Type B pancreatic cell (in vitro differentiated cells): ENCODE measurements around the gene CERS2. TPM values are rescaled to one million over a fixed set of nuclear protein-coding genes. Genes with fewer than 3 reads are reported as not detected.

Experiments used
- DNase-seq: peaks from one replicate; pipeline ENCODE4 v3.0.0; 2021; ENCODE audit warnings: mixed read lengths; ENCODE audit not compliant: unreplicated experiment; ENCODE audit errors: extremely low spot score
- H3K27ac Mint-ChIP-seq: 2 replicates; pipeline ENCODE4 v1.8.0; 2021; ENCODE audit warnings: mild to moderate bottlenecking, mixed read lengths
- H3K27me3 Mint-ChIP-seq: 2 replicates; pipeline ENCODE4 v1.8.0; 2021; ENCODE audit warnings: mixed read lengths
- H3K36me3 Mint-ChIP-seq: 2 replicates; pipeline ENCODE4 v1.8.0; 2021; ENCODE audit warnings: mixed read lengths
- H3K4me1 Mint-ChIP-seq: one replicate; pipeline ENCODE4 v1.8.0; 2021; ENCODE audit warnings: mixed read lengths; ENCODE audit not compliant: unreplicated experiment
- H3K4me3 Mint-ChIP-seq: 2 replicates; pipeline ENCODE4 v1.8.0; 2021; ENCODE audit warnings: mild to moderate bottlenecking, mixed read lengths
- H3K9me3 Mint-ChIP-seq: 2 replicates; pipeline ENCODE4 v1.8.0; 2021; ENCODE audit warnings: mixed read lengths
- total RNA-seq: library from RNA; stranded (reverse); gene quantifications from 2 replicates; pipeline ENCODE4 v1.2.1, GENCODE V29; 2021; ENCODE audit warnings: low replicate concordance
- TF ChIP-seq, protein P1 (sequence below): fragments of 200-600 bp; sonication (generic); conservative IDR thresholded peaks from 2 replicates; pipeline ENCODE4 v1.5.0; 2021; ENCODE audit warnings: antibody characterized with exemption, mild to moderate bottlenecking

CERS2 gene
- total RNA-seq, 1 donor from 2014 or later: 181 TPM

DNA sequence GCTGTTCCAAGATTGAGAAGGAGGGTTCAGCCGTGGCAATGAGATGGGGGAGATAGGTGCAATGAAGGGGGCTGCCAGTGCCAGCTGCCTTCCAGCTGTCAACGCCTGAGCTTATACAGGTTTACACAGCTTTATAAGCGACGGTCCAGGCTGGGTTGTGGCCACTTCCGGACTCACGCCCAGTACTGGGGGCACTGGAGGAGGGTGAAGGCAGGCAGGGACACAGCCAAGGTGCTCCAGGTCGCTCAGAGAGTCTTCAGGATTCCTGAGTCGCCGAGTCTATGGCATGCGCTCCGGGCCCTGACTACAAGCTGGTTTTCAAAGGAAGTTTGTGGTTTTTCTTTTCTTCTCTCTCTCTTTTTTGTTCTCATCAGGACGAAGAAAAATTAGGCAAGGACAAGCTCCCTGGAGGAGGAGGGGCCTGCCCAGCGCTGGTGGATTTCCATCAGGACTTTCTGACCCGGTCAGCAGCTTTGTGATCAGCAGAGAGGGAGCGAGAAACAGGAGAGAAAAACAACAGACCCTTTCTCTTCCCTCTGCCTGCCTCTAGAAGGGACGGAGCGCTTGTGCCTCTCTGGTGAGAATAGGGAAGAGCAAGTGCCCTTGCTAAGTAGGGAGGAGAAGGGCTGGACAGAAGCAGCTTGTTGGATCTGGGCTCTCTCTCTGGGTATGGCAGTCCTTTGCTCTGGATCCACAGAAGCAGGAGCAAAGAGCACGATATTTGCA, 31.9 kb upstream of the CERS2 start, which contains the start of gene MINDY1:
MINDY1 (minus strand) TSS at position 576 of the 726 bp plus-strand sequence. CDS start 4,285 bp downstream, outside the sequence.
- H3K4me3 Mint-ChIP-seq: peak within 1 kb of the TSS; percentile 92
- peak within 1 kb of the TSS; percentile 97 for H3K27ac Mint-ChIP-seq
- TF ChIP-seq, protein P1, sequence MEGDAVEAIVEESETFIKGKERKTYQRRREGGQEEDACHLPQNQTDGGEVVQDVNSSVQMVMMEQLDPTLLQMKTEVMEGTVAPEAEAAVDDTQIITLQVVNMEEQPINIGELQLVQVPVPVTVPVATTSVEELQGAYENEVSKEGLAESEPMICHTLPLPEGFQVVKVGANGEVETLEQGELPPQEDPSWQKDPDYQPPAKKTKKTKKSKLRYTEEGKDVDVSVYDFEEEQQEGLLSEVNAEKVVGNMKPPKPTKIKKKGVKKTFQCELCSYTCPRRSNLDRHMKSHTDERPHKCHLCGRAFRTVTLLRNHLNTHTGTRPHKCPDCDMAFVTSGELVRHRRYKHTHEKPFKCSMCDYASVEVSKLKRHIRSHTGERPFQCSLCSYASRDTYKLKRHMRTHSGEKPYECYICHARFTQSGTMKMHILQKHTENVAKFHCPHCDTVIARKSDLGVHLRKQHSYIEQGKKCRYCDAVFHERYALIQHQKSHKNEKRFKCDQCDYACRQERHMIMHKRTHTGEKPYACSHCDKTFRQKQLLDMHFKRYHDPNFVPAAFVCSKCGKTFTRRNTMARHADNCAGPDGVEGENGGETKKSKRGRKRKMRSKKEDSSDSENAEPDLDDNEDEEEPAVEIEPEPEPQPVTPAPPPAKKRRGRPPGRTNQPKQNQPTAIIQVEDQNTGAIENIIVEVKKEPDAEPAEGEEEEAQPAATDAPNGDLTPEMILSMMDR: peak; percentile 67
- no peaks in the 10 kb centered on the region for H3K27me3 Mint-ChIP-seq
- no peaks in the 10 kb centered on the region for H3K9me3 Mint-ChIP-seq
- peaks cover 52% of the 10 kb centered on the region for H3K4me1 Mint-ChIP-seq
- DNase-seq: peak; percentile 77
- peaks cover 9% of the 10 kb centered on the region for H3K36me3 Mint-ChIP-seq

DNA sequence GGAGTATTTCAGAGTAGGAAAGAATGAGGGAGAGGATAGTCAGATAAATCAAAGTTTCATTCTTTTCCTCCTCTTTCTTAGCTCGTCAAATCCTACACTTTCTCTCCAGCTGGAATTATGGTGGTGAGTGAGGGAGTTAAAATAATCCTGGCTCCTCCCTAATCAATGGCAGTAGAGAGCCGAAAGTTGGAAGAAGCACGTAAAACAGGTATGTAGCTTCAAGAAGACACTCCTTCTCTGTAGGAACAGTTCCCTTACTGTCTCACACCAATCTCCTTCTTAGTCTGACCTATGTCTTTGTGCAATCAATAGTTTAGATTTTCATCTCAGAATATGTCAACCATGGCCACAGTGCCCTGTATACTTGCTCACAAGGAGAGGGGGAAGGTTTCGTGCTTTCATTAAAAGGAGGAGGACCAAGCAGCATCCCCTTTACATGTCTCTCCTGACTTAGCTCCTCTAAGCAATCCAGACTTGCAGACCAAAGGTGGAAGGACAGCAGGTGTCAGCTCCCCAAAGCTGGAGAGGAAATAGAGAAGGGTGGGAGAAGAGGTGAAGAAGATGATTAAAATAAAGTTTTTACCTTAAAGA, 31.2 kb upstream of the CERS2 start:
- Mint-ChIP-seq H3K9me3 (no peaks in the 10 kb centered on the region), H3K36me3 (peaks cover 9% of the 10 kb centered on the region), H3K4me3 (peak overlapping the region; percentile 92), H3K4me1 (peaks cover 48% of the 10 kb centered on the region), H3K27me3 (no peaks in the 10 kb centered on the region), H3K27ac (peak overlapping the region; percentile 97)
- no peak for DNase-seq
- TF ChIP-seq, protein P1: no peak

DNA sequence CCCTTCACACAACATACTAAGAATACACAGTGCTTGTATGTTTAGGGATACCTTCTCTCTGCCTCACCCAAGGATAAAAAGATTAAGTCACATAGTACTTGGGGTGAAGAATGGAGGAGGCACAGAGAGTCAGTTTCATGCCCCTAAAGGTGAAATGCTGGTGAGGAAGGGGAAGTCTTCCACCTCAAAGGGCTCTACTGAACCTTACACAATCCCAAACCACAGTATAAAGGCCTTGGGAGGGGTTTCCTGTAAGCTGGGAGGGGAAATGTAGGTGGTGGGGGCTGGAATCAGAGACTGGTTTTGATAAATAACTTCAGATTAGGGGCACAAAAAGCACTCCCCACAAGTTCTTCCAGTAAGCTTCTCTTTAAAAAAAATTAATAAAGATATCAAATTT, 28.5 kb upstream of the CERS2 start:
- H3K36me3 Mint-ChIP-seq: peaks cover 14% of the 10 kb centered on the region
- DNase-seq: no peak
- H3K27me3 Mint-ChIP-seq: no peaks in the 10 kb centered on the region
- TF ChIP-seq, protein P1: no peak
- H3K4me1 Mint-ChIP-seq: peaks cover 39% of the 10 kb centered on the region
- H3K27ac Mint-ChIP-seq: peak overlapping the region; percentile 73
- no peaks in the 10 kb centered on the region for H3K9me3 Mint-ChIP-seq
- peak overlapping the region; percentile 81 for H3K4me3 Mint-ChIP-seq

DNA sequence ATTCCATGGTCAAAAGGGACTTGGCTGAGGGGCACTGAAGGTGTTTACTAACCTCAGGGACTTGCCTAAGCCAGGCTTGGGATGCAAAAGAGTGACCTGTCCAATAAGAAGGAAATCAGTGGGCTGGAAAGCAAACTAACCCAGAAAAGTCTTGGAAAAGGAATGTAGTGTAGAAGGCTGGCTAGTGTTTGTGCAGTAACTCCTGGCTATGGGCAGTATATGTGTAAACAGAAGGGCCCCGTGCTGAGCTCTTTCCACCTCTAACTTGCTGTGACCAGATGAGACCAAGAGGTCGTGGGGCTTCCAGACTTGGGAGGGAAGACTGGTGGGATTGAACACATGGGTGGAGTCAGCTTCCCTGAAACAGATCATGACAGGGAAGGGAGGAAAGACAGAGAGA, 28.0 kb upstream of the CERS2 start:
- TF ChIP-seq, protein P1: no peak
- H3K36me3 Mint-ChIP-seq: peaks cover 14% of the 10 kb centered on the region
- no peak for DNase-seq
- no peaks in the 10 kb centered on the region for H3K9me3 Mint-ChIP-seq
- H3K27me3 Mint-ChIP-seq: no peaks in the 10 kb centered on the region
- peaks cover 33% of the 10 kb centered on the region for H3K4me1 Mint-ChIP-seq
- peak overlapping the region; percentile 73 for H3K27ac Mint-ChIP-seq
- peak overlapping the region; percentile 81 for H3K4me3 Mint-ChIP-seq

DNA sequence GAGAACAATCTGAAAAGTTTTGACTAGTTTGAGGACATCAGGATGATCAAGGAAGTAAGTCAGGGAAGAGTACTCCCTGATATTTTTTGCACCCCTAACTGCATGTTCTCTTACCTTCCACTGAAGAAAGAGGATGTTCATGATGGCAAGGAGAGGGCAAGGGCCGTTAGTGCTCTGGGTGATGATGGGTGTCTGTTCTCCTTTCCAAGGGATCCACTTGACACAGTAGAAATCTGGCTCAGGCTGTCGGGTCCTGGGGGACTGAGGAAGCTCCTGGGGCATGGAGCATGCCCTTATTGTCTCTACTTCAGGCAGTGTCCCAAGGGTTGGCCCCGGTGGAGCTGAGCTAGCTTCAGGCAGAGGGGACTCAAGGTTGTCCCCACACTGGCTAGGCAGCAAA, 27.4 kb upstream of the CERS2 start:
- H3K36me3 Mint-ChIP-seq: peaks cover 14% of the 10 kb centered on the region
- TF ChIP-seq, protein P1: no peak
- no peak for DNase-seq
- peak overlapping the region; percentile 39 for H3K4me3 Mint-ChIP-seq
- H3K9me3 Mint-ChIP-seq: no peaks in the 10 kb centered on the region
- H3K27ac Mint-ChIP-seq: no peak overlapping the region
- H3K4me1 Mint-ChIP-seq: peaks cover 29% of the 10 kb centered on the region
- no peaks in the 10 kb centered on the region for H3K27me3 Mint-ChIP-seq
